HuH-7 (cell line): ENCODE results near the gene BEGAIN.

Experiments
- DNase-seq: peaks from one replicate; pipeline ENCODE4 v3.0.0; 2011; ENCODE audit warnings: low spot score

The BEGAIN gene

GRCh38 chr14:100536721-100537445, 50.3 kb downstream of the BEGAIN start:
- no peak for DNase-seq

GRCh38 chr14:100536121-100536510, 51.1 kb downstream of the BEGAIN start:
- no peak for DNase-seq

DNA sequence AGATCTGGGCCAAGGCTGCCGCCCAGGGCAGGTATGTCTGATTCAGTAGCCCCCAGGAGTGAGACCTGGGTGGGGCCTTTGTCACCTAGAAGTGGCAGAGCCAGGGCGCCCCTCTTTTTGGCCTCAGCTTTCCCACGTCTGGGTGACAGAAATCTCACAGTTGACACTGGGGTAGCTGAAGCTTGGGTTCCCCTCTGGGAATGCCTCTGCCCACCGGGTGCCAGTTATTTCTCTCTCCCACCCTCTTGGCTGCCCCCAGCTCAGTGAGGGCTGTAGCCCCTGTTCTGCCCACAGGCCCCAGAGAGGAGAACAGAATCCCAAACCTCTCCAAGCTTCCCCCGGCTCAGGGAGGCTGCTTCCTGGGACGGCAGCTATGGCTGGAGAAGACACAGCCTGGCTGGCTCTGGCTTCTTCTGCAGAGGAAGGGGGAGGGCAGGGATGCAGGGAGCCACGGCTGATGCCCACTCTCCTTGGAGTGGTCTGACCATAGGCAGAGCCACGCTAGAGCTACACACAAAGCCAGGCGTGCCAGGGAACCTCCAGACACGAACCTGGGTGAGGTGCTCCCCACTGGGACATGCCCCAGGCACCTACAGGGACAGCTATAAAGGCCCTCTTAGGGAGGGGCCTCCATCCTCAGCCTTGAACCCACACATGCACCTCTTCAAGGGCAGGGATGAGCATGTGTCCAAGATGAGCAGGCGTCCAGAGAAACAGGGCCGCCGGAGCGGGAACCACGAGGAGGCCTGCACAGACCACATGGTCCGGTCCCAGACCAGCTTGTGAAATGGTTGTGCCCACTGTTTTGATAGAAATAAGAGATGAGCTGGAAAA, 51.7 kb downstream of the BEGAIN start:
- peak; percentile 2 for DNase-seq

- DNase-seq = peak; percentile 4
Observed at GRCh38 chr14:100534528-100535286, 52.5 kb downstream of the BEGAIN start.

DNA sequence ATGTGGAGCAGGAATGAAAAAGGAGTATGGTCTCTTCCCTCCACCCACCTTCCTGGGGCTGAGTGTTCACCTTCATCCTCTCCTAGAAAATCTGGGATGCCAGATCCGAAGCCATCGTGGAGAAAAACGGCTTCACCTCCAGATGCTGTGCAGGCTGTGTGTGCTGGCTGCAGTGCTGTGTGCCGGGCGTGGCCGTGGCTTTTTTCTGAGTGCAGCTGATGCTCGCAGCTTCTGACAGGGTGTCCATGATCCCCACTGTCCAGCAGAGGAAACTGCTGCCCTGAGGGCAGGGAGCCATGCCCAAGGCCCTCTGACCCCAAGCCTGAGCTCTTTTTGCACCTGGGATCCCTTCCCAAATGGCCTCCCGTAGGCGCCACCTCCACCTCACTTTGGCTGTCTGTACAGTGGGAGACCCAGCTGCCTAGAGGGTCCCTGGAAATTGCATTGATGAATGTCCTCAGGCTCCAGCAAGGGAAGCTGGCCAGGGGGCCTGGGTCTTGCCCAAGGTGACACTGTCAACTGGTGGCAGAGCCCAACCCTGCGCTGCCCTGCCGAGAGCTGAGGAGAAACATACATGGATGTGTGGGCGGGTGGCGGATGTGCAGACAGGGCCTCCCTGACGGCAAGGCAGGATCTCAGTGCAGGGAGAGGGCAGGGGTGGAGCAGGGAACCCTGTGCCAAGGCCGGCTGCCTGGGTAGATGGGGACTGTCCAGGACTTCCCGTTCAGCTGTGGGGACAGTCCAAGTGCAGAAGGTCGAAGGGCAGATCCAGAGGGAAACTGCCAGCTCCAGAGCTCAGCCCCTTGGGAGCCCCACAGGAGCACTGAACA, 53.3 kb downstream of the BEGAIN start:
- peak; percentile 3 for DNase-seq

DNA sequence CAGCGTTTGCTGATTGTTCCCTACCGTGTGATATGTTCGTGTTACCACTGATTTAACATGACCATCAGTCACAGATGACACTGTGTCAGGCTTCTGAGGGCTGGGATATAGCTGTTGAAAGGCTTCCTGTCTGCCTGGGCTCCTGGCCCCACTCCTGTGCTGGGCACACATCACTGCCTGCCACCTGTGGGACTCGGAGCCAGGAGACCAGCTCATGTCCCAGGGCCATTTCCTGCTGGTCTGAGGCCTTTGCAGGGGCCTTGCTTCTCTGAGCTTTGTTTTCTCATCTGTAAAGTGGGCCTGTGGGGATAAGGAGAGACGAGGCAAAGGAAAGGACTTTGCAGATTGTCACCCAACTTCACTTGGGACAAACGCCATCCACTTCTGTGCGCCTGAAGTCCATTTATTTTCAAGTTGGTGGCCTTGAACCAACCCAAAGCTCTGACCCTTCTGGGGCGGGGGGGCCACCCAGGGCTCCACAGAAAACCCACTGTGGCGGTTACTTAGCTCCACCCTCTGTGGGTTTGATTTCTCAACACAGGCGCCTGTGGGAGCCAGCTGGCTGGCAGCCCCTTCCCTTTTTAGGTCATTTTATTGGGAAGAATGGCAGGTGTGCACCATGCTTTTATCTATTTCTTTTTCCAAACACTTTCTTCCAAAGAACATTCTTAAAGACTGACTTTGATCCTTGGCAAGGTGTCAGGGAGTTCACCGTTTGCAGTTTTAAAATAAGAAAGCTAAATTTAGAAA, 54.1 kb downstream of the BEGAIN start:
- DNase-seq = no peak

DNA sequence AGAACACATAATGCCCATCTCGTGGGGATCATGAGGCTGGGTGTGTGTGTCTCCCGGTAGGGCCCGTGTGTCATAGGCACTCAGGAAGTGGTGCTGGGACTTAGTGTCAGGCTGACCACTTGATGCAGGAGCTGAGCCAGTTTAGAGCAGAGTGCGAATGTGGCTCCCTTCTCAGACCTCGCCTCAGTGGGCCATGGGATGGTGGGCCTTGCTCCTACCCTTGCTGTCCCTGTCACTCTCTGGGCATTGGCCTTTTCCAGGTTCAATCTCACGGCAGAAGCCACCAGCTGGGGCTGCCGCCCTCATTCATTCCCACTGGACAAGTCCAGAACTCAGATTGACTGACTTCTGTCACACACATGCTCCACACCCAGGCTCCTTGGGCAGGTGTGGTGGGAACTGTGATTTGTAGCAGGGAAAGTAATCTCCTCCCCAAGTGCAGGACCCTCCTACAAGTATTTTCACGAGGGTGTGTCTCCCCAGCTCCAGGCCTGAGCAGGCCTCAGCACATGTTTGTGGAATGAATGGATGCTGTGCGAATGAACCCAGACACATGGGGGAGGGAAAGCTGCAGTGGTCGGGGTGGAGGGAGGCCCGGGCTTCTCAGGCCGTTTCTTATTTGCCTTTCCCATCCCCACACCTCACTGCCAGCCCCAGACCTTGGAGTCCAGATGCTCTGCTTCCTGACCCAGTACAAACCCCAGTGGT, 54.9 kb downstream of the BEGAIN start:
- DNase-seq = peak; percentile 1

DNA sequence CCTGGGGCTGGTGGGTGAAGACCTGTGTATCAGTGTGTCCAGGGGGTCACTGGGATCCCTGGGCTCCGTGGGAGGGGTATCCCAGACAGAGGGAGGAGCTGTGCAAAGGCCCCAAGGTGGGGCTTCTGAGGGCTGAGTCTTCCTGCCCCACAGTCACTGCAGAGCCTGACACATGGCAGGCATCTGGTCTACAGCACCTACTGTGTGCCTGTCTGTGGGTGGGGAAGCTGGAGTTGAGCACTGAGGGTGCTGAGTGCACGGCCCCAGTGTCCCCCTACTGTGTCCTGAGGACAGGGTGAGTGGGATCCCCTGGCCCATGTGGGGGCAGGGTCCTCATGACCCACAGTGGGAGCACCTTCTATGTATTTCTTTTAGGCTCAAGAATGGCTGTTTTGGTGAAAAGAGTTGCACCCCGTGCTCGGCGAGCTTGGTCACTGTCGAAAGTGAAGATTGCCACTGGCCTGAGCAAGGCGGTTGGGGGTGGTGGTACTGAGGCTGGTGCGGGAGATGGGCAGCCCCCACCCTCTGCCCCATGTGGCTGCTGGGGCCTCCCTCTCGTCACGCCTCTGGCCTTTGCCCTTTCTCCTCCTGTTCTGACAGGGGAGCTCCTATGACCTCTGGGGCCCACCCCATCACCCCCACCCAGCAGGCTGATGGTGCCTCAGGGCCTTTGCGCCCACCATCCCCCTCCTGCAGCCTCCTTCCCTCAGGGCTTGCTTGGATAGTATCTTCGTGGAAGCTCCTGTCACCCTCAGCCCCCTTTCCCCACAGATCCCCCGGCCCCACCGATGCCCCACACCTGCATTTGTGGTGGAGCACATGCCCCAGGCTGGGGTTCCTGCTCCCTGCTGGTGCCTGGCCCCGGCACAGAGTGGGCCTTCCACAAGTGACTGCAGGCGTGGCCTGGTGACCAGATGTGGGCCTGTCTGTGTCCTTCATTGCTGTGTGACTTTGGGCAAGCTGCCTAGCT, 55.8 kb downstream of the BEGAIN start:
- peak; percentile 1 for DNase-seq

DNA sequence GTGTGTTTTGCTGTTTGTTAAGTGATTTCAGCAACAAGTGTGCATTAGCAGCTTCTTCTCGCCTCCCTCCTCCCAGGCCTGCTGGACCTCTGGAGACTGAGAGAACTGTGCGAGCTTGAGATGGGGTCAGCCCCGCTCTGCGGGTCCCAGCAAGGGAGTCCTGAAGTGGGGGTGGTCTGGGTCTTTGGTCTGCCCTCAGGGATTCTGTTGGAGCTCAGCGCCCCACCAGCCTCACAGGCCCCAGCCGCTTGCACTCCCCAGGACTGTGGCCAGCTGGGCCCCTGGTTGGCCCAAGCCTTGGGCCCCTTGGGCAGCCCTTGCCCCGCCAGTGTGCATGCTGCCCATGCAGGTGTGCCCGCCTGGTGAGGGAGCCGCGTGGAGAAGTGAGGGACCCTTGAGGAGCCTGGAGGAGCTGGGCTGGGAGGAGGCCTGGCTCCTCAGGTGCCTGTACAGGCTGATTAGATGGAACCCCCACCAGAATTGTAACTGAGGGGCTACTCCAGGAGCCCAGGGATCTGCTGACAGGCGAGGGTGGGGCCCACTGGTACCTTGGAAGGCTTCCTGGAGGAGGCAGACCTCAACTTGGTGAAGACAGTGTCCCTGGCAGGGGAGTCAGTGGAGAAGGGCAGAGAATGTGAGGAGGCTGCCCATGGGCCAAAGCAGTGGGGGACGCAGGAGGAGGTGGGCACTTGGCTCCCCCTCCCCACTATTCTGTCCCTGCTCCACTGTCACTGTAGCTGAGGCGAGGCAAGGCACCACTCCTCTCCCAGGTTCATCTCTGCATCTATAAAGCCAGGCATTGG, 56.7 kb downstream of the BEGAIN start:
- DNase-seq = no peak

DNA sequence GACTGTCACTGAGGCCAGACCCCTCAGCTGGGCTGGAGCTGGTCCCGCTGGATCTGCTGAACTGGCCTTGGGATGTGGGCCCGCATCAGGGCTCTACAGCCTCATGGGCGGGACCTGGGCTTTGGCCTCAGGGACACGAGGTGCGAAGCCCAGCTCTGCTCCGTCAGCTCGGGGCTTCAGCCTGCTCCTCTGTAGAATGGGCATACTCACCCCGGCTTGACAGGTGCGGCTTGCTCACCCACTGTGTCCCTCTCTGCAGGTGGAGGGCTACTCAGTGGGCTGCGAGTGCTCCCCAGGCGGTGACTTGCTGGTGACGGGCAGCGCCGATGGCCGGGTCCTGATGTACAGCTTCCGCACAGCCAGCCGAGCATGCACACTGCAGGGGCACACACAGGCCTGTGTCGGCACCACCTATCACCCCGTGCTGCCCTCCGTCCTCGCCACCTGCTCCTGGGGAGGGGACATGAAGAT, 57.6 kb downstream of the BEGAIN start:
- peak; percentile 0 for DNase-seq

DNA sequence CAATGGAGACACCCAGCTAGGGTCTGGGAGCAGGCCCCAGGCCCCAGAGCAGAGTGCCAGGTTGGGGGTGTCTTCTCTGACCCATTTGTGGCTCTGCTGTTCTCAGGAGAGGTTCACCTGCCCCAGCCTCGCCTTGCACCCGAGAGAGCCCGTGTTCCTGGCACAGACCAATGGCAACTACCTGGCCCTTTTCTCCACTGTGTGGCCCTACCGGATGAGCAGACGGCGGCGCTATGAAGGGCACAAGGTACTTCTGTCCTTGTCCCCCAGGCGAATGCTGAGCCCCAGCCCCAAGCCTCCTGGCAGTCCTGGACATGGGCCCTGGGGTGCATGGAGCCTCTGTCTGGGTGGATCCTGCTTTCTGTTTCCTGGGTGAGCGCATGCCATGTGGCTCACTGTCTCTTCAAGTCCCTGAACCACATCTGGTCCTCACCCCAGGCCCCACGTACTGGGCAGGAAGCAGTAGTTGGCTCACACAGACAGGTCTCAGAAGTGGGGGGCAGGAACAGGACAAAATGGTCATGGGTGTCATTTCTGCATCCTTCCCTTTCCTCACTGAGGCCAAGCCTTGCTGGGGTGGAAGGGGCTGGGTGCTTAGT, 58.2 kb downstream of the BEGAIN start:
- peak; percentile 1 for DNase-seq

GRCh38 chr14:100526632-100527031, 60.6 kb downstream of the BEGAIN start:
- no peak for DNase-seq

- DNase-seq = no peak
Observed at GRCh38 chr14:100526057-100526456, 61.2 kb downstream of the BEGAIN start.

GRCh38 chr14:100525615-100526014, 61.6 kb downstream of the BEGAIN start:
- DNase-seq = no peak

DNA sequence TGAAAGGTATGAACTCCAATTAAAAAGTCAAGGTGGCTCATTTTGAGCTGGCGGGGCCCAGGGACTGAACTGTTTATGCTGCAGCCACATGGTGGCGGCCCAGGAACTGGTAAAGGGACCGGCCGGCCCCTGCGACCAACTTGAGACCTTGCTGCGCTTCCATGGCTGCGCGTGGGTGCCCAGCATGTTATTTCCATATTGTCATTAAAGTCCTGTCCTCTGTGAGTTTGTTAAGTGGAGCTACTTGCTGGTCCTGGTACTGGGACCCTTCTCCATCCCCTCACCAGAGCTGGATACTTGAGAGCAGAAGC, 62.3 kb downstream of the BEGAIN start:
- DNase-seq = peak; percentile 61

DNA sequence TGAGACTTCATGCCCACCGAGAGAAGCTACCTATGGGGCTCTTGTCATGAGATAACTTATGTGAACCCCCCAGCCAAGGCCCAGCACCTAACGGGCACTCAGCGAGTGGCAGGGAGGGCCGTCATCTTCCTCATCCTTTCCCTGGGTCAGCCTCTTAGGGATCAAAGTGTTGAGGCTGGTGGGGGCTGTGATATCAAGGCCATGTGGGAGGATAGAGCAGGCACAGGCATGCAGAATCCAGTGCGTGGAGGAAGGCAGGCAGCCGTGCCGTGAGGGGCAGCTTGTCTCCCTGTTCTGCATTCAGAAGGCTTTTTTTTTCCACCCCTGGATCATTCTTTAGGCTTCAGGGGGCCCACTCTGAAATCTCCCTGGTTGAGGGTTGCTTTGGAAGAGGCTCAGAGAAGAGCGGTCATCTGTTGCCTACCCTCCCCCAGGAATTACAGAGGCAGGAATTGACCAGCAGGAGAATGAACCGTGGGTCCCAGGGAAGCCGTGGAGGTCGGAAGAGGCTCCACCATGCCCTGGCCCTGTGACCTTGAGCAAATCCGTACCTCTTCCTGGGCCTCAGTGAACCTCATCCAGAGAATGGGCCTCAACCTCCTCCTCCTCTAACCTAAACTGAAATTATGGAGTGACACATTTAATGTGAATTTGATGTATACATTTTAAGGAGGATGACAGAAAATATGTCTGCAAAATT, 62.8 kb downstream of the BEGAIN start:
- no peak for DNase-seq

DNA sequence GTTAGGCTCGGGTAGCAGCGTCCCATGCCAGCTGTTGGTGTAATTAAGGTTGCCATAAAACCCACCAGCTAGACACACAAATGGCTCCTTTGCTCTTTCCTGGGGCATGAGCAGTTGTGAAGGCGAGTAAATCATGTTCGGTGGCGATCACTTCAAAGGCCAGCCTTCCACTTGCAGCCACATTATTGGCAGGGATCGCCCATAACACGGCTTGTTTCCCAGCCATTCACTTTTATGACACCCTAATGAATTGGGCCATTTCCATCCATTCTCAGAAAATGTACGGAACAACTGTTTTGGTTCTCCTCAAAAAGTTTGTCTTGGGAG, 63.4 kb downstream of the BEGAIN start:
- no peak for DNase-seq
